GM23248 (cell line): Measurements from ENCODE around the gene CCDC63. TPM values are rescaled to one million over a fixed set of nuclear protein-coding genes. Genes with fewer than 3 reads are reported as not detected.
A peak's percentile ranks its signal among the peaks of the same experiment; 100 is the strongest.

Experiments used
- DNase-seq: peaks from one replicate; pipeline ENCODE4 v3.0.0-alpha.2; 2015
- H2AFZ ChIP-seq: fragments of 200-600 bp; sonication (generic); 2 replicates; pipeline ENCODE4 v1.6.1; 2016; ENCODE audit warnings: antibody characterized with exemption
- H3F3A ChIP-seq: fragments of 200-600 bp; sonication (generic); 2 replicates; pipeline ENCODE4 v1.6.1; 2016; ENCODE audit warnings: mild to moderate bottlenecking, antibody characterized with exemption, mixed run types; ENCODE audit not compliant: insufficient read depth
- H3K27ac ChIP-seq: fragments of 200-600 bp; sonication (generic); 2 replicates; pipeline ENCODE4 v1.5.1; 2016; ENCODE audit warnings: mild to moderate bottlenecking
- H3K27me3 ChIP-seq: fragments of 200-600 bp; sonication (generic); replicated peaks from 2 replicates; pipeline ENCODE4 v1.6.1; 2016; ENCODE audit warnings: mild to moderate bottlenecking; ENCODE audit not compliant: insufficient read depth
- H3K36me3 ChIP-seq: fragments of 200-600 bp; sonication (generic); 2 replicates; pipeline ENCODE4 v1.6.1; 2016; ENCODE audit warnings: low read depth, mild to moderate bottlenecking
- H3K4me1 ChIP-seq: fragments of 200-600 bp; sonication (generic); 2 replicates; pipeline ENCODE4 v1.6.1; 2016; ENCODE audit warnings: mild to moderate bottlenecking; ENCODE audit not compliant: insufficient read depth
- H3K4me2 ChIP-seq: fragments of 200-600 bp; sonication (generic); one replicate; pipeline ENCODE4 v1.6.1; 2016; ENCODE audit warnings: mild to moderate bottlenecking; ENCODE audit not compliant: unreplicated experiment
- H3K4me3 ChIP-seq: fragments of 200-600 bp; sonication (generic); 2 replicates; pipeline ENCODE4 v1.5.1; 2016; ENCODE audit warnings: mild to moderate bottlenecking
- H3K79me2 ChIP-seq: fragments of 200-600 bp; sonication (generic); 2 replicates; pipeline ENCODE4 v1.6.1; 2016; ENCODE audit warnings: mild to moderate bottlenecking; ENCODE audit not compliant: insufficient read depth
- H3K9ac ChIP-seq: fragments of 200-600 bp; sonication (generic); 2 replicates; pipeline ENCODE4 v1.6.1; 2016; ENCODE audit warnings: mild to moderate bottlenecking
- H3K9me2 ChIP-seq: fragments of 200-600 bp; sonication (generic); 2 replicates; pipeline ENCODE4 v1.6.1; 2016; ENCODE audit warnings: mixed run types, mild to moderate bottlenecking, moderate library complexity; ENCODE audit not compliant: insufficient read depth
- H3K9me3 ChIP-seq: fragments of 200-600 bp; sonication (generic); one replicate; pipeline ENCODE4 v1.6.1; 2017; ENCODE audit warnings: low read depth
- H4K20me1 ChIP-seq: fragments of 200-600 bp; sonication (generic); 2 replicates; pipeline ENCODE4 v1.6.0; 2016; ENCODE audit not compliant: insufficient read depth
- EZH2 ChIP-seq: fragments of 200-600 bp; sonication (generic); IDR thresholded peaks from 2 replicates; pipeline ENCODE4 v1.6.1; 2018; ENCODE audit warnings: antibody characterized with exemption, mild to moderate bottlenecking; ENCODE audit not compliant: insufficient read depth, poor library complexity, severe bottlenecking
- EZH2phosphoT487 ChIP-seq: fragments of 200-600 bp; sonication (generic); IDR thresholded peaks from 2 replicates; pipeline ENCODE4 v1.6.1; 2018; ENCODE audit warnings: antibody characterized with exemption, moderate library complexity, mild to moderate bottlenecking, low read depth; ENCODE audit not compliant: insufficient read depth
- WGBS, 2 experiments: methylation state at CpG; one replicate each; pipeline ENCODE4 v1.1.6; 2015 to 2017; ENCODE audit warnings: low lambda C conversion rate in 2 of 2, low coverage in 1 of 2; ENCODE audit errors: missing lambda C conversion rate in 2 of 2; 5-methylcytosine and 5-hydroxymethylcytosine counted together
- in situ Hi-C: fragments of 300-500 bp; cut with MboI; formaldehyde crosslinking; loops from 2 replicates; pipeline ENCODE4 v1.15.0; 2020
- polyA plus RNA-seq: library from polyadenylated mRNA; unstranded; fragments of >200 nt; fragmentation: Nextera tagmentation; extraction: Ambion mirVana; gene quantifications from 2 replicates; pipeline ENCODE4 v1.2.1, GENCODE V29; 2016
- total RNA-seq: library from RNA; depleted of rRNA; stranded (reverse); fragments of >200 nt; shearing (Covaris generic); gene quantifications from 2 replicates; pipeline ENCODE4 v1.2.3, GENCODE V29; 2014

Gene CCDC63
- total and polyA plus RNA-seq, 2 experiments from 2014 or later, result not detected

DNA sequence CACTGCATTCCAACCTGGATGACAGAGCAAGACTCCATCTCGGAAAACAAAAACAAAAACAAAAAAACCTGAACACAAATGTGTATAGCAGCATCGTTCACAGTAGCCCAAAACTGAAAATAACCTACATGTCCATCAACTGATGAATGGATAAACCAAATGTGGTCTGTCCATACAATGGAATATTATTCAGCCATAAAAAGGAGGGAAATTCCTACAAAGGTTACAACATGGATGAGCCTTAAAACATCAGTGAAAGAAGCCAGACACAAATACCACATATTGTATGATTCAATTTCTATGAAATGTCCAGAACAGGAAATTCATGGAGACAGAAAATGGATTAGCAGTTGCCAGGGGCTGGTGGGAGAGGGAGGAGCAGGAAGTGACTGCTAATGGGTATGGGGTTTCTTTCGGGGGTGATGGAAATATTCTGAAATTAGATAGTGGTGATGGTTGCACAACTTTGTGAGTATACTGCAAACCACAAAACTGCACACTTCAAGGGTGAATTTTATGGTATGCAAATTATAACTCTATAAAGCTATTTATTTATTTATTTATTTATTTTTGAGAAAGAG, 69.6 kb downstream of the CCDC63 start:
- H3K27me3 ChIP-seq, result peaks cover 6% of the 10 kb centered on the region; the same call in 1 of the 2 replicates

DNA sequence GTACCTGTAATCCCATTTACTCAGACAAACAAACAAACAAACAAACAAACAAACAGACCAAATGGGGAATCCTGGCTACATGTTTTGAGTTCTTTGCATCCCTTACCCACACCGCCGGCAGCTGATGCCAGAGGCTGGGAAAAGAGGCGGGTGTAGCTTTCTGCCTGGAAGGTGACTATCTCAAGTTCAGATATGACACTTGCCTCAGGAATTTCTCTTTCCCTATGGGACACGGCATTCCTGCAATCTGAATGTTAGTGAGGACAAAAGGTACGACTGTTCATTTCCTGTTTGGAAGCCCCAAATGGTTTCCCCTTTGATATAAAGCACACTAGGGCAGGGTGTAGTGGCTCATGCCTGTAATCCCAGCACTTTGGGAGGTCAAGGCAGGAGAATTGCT, 70.7 kb downstream of the CCDC63 start:
- Histone ChIP-seq H3K36me3 (no peaks in the 10 kb centered on the region), H3K4me1 (peaks cover 6% of the 10 kb centered on the region), H3K4me2 (no peak overlapping the region), H3K27ac (no peak overlapping the region), H3K79me2 (no peaks in the 10 kb centered on the region), H4K20me1 (no peaks in the 10 kb centered on the region), H3K9me2 (no peaks in the 10 kb centered on the region), H3K9me3 (no peaks in the 10 kb centered on the region), H3F3A (no peaks in the 10 kb centered on the region), H3K4me3 (no peak overlapping the region), H2AFZ (no peak overlapping the region), H3K27me3 (peaks cover 6% of the 10 kb centered on the region; the same call in 1 of the 2 replicates), H3K9ac (no peak overlapping the region)
- in situ Hi-C loops, result no loop called here
- TF ChIP-seq EZH2phosphoT487, result no peak
- no peak for TF ChIP-seq EZH2
- WGBS, 2 experiments, result 19 to 20% methylated on average over 5 of the region's 5 CpGs
- DNase-seq, result peak; percentile 53

More for the DNA sequence above, 69.6 kb downstream of the CCDC63 start:
- H3K9ac ChIP-seq, result no peak overlapping the region
- no peaks in the 10 kb centered on the region for H3K9me2 ChIP-seq
- peaks cover 6% of the 10 kb centered on the region for H3K4me1 ChIP-seq
- no peak overlapping the region for H3K4me3 ChIP-seq
- no peaks in the 10 kb centered on the region for H3F3A ChIP-seq
- no peaks in the 10 kb centered on the region for H3K36me3 ChIP-seq
- H3K9me3 ChIP-seq, result no peaks in the 10 kb centered on the region
- H3K4me2 ChIP-seq, result no peak overlapping the region
- H3K27ac ChIP-seq, result no peak overlapping the region
- H4K20me1 ChIP-seq, result no peaks in the 10 kb centered on the region
- H3K79me2 ChIP-seq, result no peaks in the 10 kb centered on the region
- no peak for TF ChIP-seq EZH2phosphoT487
- TF ChIP-seq EZH2, result no peak
- DNase-seq, result no peak
- 40 to 50% methylated on average over 3 of the region's 3 CpGs for WGBS, 2 experiments
- H2AFZ ChIP-seq, result no peak overlapping the region
- in situ Hi-C loops, result no loop called here

DNA sequence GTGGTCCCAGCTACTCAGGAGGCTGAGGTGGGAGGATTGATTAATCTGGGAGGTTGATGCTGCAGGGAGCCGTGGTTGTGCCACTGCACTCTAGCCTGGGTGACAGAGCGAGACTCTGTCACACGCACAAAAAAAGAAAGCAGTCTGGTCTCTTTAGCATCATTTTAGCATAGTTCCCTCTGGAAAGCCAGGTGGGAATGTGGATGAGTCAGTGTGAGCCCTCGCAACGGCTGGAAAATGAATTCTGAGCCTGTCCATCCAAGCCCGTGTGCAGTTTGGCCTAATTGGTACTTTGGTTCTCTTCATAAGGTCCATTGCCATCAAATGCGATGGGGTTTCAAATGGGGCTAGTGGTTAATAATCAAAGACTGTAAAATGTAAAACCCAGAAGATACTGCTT, 71.2 kb downstream of the CCDC63 start:
- peaks cover 6% of the 10 kb centered on the region for H3K4me1 ChIP-seq
- H3K27ac ChIP-seq, result no peak overlapping the region
- peaks cover 6% of the 10 kb centered on the region; the same call in 1 of the 2 replicates for H3K27me3 ChIP-seq
- no peaks in the 10 kb centered on the region for H3K9me3 ChIP-seq
- no peaks in the 10 kb centered on the region for H3F3A ChIP-seq
- H3K79me2 ChIP-seq, result no peaks in the 10 kb centered on the region
- no peak for DNase-seq
- H4K20me1 ChIP-seq, result no peaks in the 10 kb centered on the region
- TF ChIP-seq EZH2, result no peak
- no peak for TF ChIP-seq EZH2phosphoT487
- 66 to 73% methylated on average over 7 of the region's 7 CpGs for WGBS, 2 experiments
- H3K9me2 ChIP-seq, result no peaks in the 10 kb centered on the region
- H3K4me3 ChIP-seq, result no peak overlapping the region
- no peaks in the 10 kb centered on the region for H3K36me3 ChIP-seq
- no peak overlapping the region for H3K4me2 ChIP-seq
- in situ Hi-C loops, result no loop called here
- H3K9ac ChIP-seq, result no peak overlapping the region
- no peak overlapping the region for H2AFZ ChIP-seq

DNA sequence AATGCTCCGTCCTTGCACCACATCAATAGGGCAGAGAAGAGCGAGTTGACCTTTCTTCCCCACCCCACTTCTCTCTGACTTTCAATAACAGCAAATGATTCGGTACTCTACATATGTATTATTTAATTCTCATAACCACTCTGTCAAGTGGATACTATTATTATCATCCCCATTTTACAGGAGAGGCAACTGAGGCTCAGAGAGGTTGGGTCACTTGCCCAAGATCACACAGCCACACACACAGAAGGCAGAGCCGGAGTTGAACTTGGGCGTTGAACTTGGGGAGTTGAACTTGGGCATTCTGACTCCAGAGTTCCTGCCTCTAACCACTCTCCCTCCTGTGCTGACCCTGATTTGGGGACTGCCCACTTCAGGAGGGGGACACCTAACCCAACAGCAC, 72.9 kb downstream of the CCDC63 start:
- TF ChIP-seq EZH2, result no peak
- no peak for TF ChIP-seq EZH2phosphoT487
- Histone ChIP-seq H3K4me1 (peaks cover 6% of the 10 kb centered on the region), H3K36me3 (no peaks in the 10 kb centered on the region), H3K9ac (no peak overlapping the region), H3K4me2 (no peak overlapping the region), H3K27ac (no peak overlapping the region), H3K9me2 (no peaks in the 10 kb centered on the region), H3K79me2 (no peaks in the 10 kb centered on the region), H4K20me1 (no peaks in the 10 kb centered on the region), H3F3A (no peaks in the 10 kb centered on the region), H3K27me3 (peaks cover 5% of the 10 kb centered on the region; the same call in 1 of the 2 replicates), H3K4me3 (no peak overlapping the region), H3K9me3 (no peaks in the 10 kb centered on the region), H2AFZ (no peak overlapping the region)
- 78% methylated on average over 5 of the region's 5 CpGs for WGBS, 2 experiments
- in situ Hi-C loops, result no loop called here
- DNase-seq, result no peak
